NCI-H2029 (cell line): ENCODE measurements around the gene TTLL5.
"Not testable (repeated sequence)": the region's sequence is repeated elsewhere in the genome, so short reads cannot be mapped to it uniquely, and the experiment has no call there.

Experiments
- DNase-seq: peaks from one replicate; lab custom pipeline; 2025; lab: John Stamatoyannopoulos, UW

The TTLL5 gene

GRCh38 chr14:75650253-75651058 lies 10.6 kb upstream of the TTLL5 start:
- no peak for DNase-seq

- DNase-seq: no peak
These were observed 7.5 kb upstream of the TTLL5 start for GRCh38 chr14:75653563-75653962.

GRCh38 chr14:75654127-75654732 lies 6.8 kb upstream of the TTLL5 start:
- no peak for DNase-seq

GRCh38 chr14:75655235-75655634 lies 5.8 kb upstream of the TTLL5 start:
- no peak for DNase-seq

- no peak for DNase-seq
These were observed 3.7 kb upstream of the TTLL5 start for GRCh38 chr14:75657331-75657730.

GRCh38 chr14:75658957-75659356 lies 2.1 kb upstream of the TTLL5 start:
- no peak for DNase-seq

- DNase-seq: no peak
These were observed 812 bp upstream of the TTLL5 start for GRCh38 chr14:75660238-75660629.

- DNase-seq: no peak
These were observed 411 bp downstream of the TTLL5 start for GRCh38 chr14:75661499-75661814.

GRCh38 chr14:75662966-75663365 lies 1.9 kb downstream of the TTLL5 start:
- no peak for DNase-seq

- no peak for DNase-seq
These were observed 6.2 kb downstream of the TTLL5 start for GRCh38 chr14:75667099-75667765.

- no peak for DNase-seq
These were observed 11.7 kb downstream of the TTLL5 start for GRCh38 chr14:75672605-75673192.

- no peak for DNase-seq
These were observed 12.4 kb downstream of the TTLL5 start for GRCh38 chr14:75673345-75674035.

GRCh38 chr14:75675265-75675960 lies 14.4 kb downstream of the TTLL5 start:
- no peak for DNase-seq

GRCh38 chr14:75685910-75686309 lies 24.9 kb downstream of the TTLL5 start:
- no peak for DNase-seq

- DNase-seq: no peak
These were observed 28.0 kb downstream of the TTLL5 start for GRCh38 chr14:75689012-75689411.

GRCh38 chr14:75690010-75690409 lies 29.0 kb downstream of the TTLL5 start:
- no peak for DNase-seq

- not testable (repeated sequence) for DNase-seq
These were observed 34.0 kb downstream of the TTLL5 start for GRCh38 chr14:75695025-75695424.

GRCh38 chr14:75697386-75697785 lies 36.3 kb downstream of the TTLL5 start:
- DNase-seq: no peak

GRCh38 chr14:75697918-75698317 lies 36.9 kb downstream of the TTLL5 start:
- no peak for DNase-seq

GRCh38 chr14:75699331-75699730 lies 38.3 kb downstream of the TTLL5 start:
- DNase-seq: no peak

GRCh38 chr14:75700295-75700694 lies 39.2 kb downstream of the TTLL5 start:
- DNase-seq: no peak

GRCh38 chr14:75702122-75702521 lies 41.1 kb downstream of the TTLL5 start:
- DNase-seq: no peak
